Natural killer cell (primary cell): ENCODE measurements around the gene FASTK. TPM values are rescaled to one million over a fixed set of nuclear protein-coding genes. Genes with fewer than 3 reads are reported as not detected.

Source experiments
- ATAC-seq, 3 donors: fragments of 150-1000 bp in 2 of 3; fragments of 200-7000 bp in 1 of 3; cut with Tn5 transposase; 1 replicate in 1 of 3; 2 replicates in 2 of 3; pipeline ENCODE4 v1.10.0; 2021; ENCODE audit warnings: mild to moderate bottlenecking in 2 of 3, moderate library complexity in 2 of 3
- DNase-seq, 2 donors: peaks; one replicate each; pipeline versions ENCODE4 v3.0.0 to v3.0.0-alpha.2; 2013 to 2021; ENCODE audit warnings: mixed read lengths in 1 of 2
- H3K27ac ChIP-seq: one replicate; pipeline ENCODE4 v1.5.1; 2013; ENCODE audit warnings: mild to moderate bottlenecking, low read length
- H3K27me3 ChIP-seq: one replicate; pipeline ENCODE4 v1.6.1; 2013; ENCODE audit warnings: low read length; ENCODE audit not compliant: control insufficient read depth, insufficient read depth
- H3K36me3 ChIP-seq: one replicate; pipeline ENCODE4 v1.6.1; 2013; ENCODE audit warnings: low read length; ENCODE audit not compliant: control insufficient read depth, insufficient read depth
- H3K4me1 ChIP-seq: one replicate; pipeline ENCODE4 v1.6.1; 2013; ENCODE audit warnings: low read length; ENCODE audit not compliant: control insufficient read depth, insufficient read depth
- H3K4me3 ChIP-seq: one replicate; pipeline ENCODE4 v1.5.1; 2013; ENCODE audit warnings: low read length
- H3K9me3 ChIP-seq: one replicate; pipeline ENCODE4 v1.6.1; 2013; ENCODE audit warnings: low read length; ENCODE audit not compliant: control insufficient read depth, insufficient read depth
- H3K27ac Mint-ChIP-seq, 2 donors: one replicate each; pipeline ENCODE4 v1.8.0; 2022; ENCODE audit warnings: mild to moderate bottlenecking in 2 of 2, mixed read lengths in 2 of 2, moderate library complexity in 1 of 2
- H3K27me3 Mint-ChIP-seq, 2 donors: one replicate each; pipeline ENCODE4 v1.8.0; 2022; ENCODE audit warnings: low read depth in 2 of 2, mixed read lengths in 2 of 2
- H3K36me3 Mint-ChIP-seq: one replicate; pipeline ENCODE4 v1.8.0; 2022; ENCODE audit warnings: mixed read lengths
- H3K4me1 Mint-ChIP-seq, 2 donors: one replicate each; pipeline ENCODE4 v1.8.0; 2022; ENCODE audit warnings: mixed read lengths in 2 of 2
- H3K4me3 Mint-ChIP-seq: one replicate; pipeline ENCODE4 v1.8.0; 2022; ENCODE audit warnings: mild to moderate bottlenecking, moderate library complexity, mixed read lengths
- H3K9me3 Mint-ChIP-seq, 2 donors: one replicate each; pipeline ENCODE4 v1.8.0; 2022; ENCODE audit warnings: mixed read lengths in 2 of 2
- CTCF ChIP-seq: fragments of 200-600 bp; IDR thresholded peaks from one replicate; pipeline ENCODE4 v1.8.0; 2022; ENCODE audit warnings: antibody characterized with exemption
- WGBS: methylation state at CpG from one replicate; pipeline ENCODE4 v1.1.7; 2013; ENCODE audit warnings: missing lambda C conversion rate; ENCODE audit not compliant: insufficient coverage; 5-methylcytosine and 5-hydroxymethylcytosine counted together
- intact Hi-C: fragments of 100-400 bp; cut with micrococcal nuclease; formaldehyde crosslinking; loops from one replicate; pipeline ENCODE4 v1.14.2; 2022
- total RNA-seq, 4 donors: library from RNA; stranded (reverse); fragments of 120-200 nt in 1 of 4; gene quantifications; one replicate each; pipeline versions ENCODE4 v1.2.3 to v1.2.4, GENCODE V29; 2013 to 2022

The FASTK gene
- total RNA-seq, 3 donors from 2014 or later (not counting 1 experiment from before 2014, with no cell fraction given): 72.8 to 89.4 (median 85.2) TPM

DNA sequence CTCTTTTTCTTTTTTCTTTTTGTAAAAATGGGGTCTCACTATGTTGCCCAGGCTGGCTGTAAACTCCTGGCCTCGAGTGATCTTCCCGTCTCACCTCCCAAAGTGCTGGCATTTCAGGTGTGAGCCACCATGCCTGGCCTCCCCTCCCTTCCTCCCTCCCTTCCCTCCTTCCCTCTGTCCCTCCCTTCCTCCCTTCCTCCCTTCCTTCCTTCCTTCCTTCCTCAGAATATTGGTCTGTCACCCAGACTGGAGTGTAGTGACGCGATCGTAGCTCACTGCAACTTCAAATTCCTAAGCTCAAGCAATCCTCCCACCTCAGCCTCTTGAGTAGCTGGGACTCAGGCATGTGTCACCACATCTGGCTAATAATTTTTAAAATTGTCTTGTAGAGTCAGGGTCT lies 14.1 kb upstream of the FASTK start:
- DNase-seq (no peak), ATAC-seq (no peak)
- H3K27me3 Mint-ChIP-seq: no peaks in the 10 kb centered on the region
- no peak overlapping the region for H3K27ac Mint-ChIP-seq
- no peaks in the 10 kb centered on the region for H3K27me3 ChIP-seq
- intact Hi-C loops: no loop called here
- WGBS: 88% methylated on average over 5 of the region's 5 CpGs
- H3K4me1 ChIP-seq: peaks cover 7% of the 10 kb centered on the region
- TF ChIP-seq CTCF: no peak
- H3K9me3 ChIP-seq: no peaks in the 10 kb centered on the region
- no peaks in the 10 kb centered on the region for H3K36me3 ChIP-seq
- H3K27ac ChIP-seq: no peak overlapping the region
- H3K4me3 ChIP-seq: no peak overlapping the region
- H3K4me3 Mint-ChIP-seq: no peak overlapping the region
- no peaks in the 10 kb centered on the region for H3K36me3 Mint-ChIP-seq
- peaks cover under 1 to 4% of the 10 kb centered on the region in 2 donors for H3K4me1 Mint-ChIP-seq
- H3K9me3 Mint-ChIP-seq: no peaks in the 10 kb centered on the region

DNA sequence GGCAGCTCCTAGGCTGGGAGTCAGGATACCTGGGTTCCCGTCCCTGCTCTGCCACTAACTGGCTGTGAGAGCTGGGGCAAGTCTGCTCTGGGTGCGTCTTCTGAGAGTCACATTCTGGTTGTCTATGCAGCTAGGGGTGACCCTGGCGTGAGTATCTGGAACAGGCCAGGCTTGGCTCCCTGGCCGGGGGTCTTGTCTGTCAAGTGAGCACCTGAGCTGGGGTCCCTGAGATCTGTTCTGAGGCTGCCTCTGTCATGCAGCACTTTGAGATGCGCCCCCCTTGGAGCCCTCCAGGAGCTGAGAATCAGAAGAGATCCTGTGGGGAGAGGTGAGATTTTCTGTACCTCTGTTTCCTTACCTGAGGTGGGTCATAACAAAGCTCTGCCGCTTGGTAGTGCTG lies 13.1 kb upstream of the FASTK start:
- intact Hi-C loops: no loop called here
- no peak overlapping the region for H3K4me3 Mint-ChIP-seq
- no peak for DNase-seq

DNA sequence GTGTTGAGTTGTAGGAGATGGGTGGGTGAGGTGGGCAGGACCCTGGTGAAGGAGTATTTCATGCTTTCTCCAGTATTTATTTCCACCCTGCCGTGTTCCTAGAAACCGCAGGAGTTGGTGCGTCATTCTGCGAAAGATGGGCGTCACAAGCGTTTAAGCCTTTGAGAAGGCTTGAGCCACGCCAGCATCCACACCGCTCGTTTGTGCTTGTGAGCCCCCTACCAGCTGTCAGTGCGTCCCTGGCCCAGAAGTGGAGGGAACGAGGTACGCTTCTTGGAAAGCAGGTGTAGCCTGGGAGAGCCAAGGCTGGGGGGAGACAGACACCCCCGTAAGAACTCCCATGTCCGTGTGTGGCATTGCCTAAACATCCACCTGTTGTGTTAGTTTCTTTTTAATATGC lies 11.4 kb upstream of the FASTK start:
- Histone ChIP-seq H3K27me3 (no peaks in the 10 kb centered on the region), H3K36me3 (no peaks in the 10 kb centered on the region), H3K9me3 (no peaks in the 10 kb centered on the region), H3K4me3 (no peak overlapping the region), H3K27ac (no peak overlapping the region), H3K4me1 (peaks cover 32% of the 10 kb centered on the region)
- no peaks in the 10 kb centered on the region for H3K27me3 Mint-ChIP-seq
- no peak for ATAC-seq
- H3K27ac Mint-ChIP-seq: no peak overlapping the region
- H3K4me1 Mint-ChIP-seq: peaks cover 19 to 25% of the 10 kb centered on the region in 2 donors
- DNase-seq: no peak
- WGBS: 93% methylated on average over 14 of the region's 14 CpGs
- no peak for TF ChIP-seq CTCF
- no peaks in the 10 kb centered on the region for H3K9me3 Mint-ChIP-seq
- intact Hi-C loops: no loop called here
- H3K4me3 Mint-ChIP-seq: no peak overlapping the region
- no peaks in the 10 kb centered on the region for H3K36me3 Mint-ChIP-seq

More for the DNA sequence above, 13.1 kb upstream of the FASTK start:
- ATAC-seq: no peak
- H3K9me3 ChIP-seq: no peaks in the 10 kb centered on the region
- no peaks in the 10 kb centered on the region for H3K9me3 Mint-ChIP-seq
- no peaks in the 10 kb centered on the region for H3K27me3 ChIP-seq
- H3K4me3 ChIP-seq: no peak overlapping the region
- no peak for TF ChIP-seq CTCF
- no peaks in the 10 kb centered on the region for H3K36me3 Mint-ChIP-seq
- H3K27me3 Mint-ChIP-seq: no peaks in the 10 kb centered on the region
- H3K27ac Mint-ChIP-seq: no peak overlapping the region
- H3K4me1 ChIP-seq: peaks cover 16% of the 10 kb centered on the region
- H3K27ac ChIP-seq: no peak overlapping the region
- WGBS: 95% methylated on average over 6 of the region's 6 CpGs
- H3K36me3 ChIP-seq: no peaks in the 10 kb centered on the region
- H3K4me1 Mint-ChIP-seq: peaks cover 10 to 13% of the 10 kb centered on the region in 2 donors

GRCh38 chr7:151091431-151091830 lies 10.8 kb upstream of the FASTK start:
- Mint-ChIP-seq H3K36me3 (no peaks in the 10 kb centered on the region), H3K4me1 (peaks cover 19 to 26% of the 10 kb centered on the region in 2 donors), H3K27me3 (no peaks in the 10 kb centered on the region), H3K9me3 (no peaks in the 10 kb centered on the region), H3K4me3 (no peak overlapping the region), H3K27ac (no peak overlapping the region)
- WGBS: 80% methylated on average over 6 of the region's 6 CpGs
- Histone ChIP-seq H3K36me3 (no peaks in the 10 kb centered on the region), H3K27me3 (no peaks in the 10 kb centered on the region), H3K27ac (no peak overlapping the region), H3K9me3 (no peaks in the 10 kb centered on the region), H3K4me1 (peaks cover 34% of the 10 kb centered on the region), H3K4me3 (no peak overlapping the region)
- ATAC-seq: no peak
- no peak for TF ChIP-seq CTCF
- intact Hi-C loops: no loop called here
- DNase-seq: peak in 1 of 2 donors; percentile 47
